B cell (primary cell): ENCODE data around the gene OR2A25.
"Not testable (repeated sequence)": the region's sequence is repeated elsewhere in the genome, so short reads cannot be mapped to it uniquely, and the experiment has no call there.

Experiments
- EZH2 ChIP-seq: IDR thresholded peaks from 2 replicates; pipeline ENCODE4 v1.6.1; 2012; ENCODE audit warnings: borderline replicate concordance, low read depth, mild to moderate bottlenecking, moderate library complexity, low read length; ENCODE audit not compliant: insufficient read depth, poor library complexity, severe bottlenecking
- TF ChIP-seq, protein P1 (sequence below): fragments of 200-600 bp; IDR thresholded peaks from one replicate; pipeline ENCODE4 v1.8.0; 2022; ENCODE audit warnings: antibody characterized with exemption, mild to moderate bottlenecking

DNA sequence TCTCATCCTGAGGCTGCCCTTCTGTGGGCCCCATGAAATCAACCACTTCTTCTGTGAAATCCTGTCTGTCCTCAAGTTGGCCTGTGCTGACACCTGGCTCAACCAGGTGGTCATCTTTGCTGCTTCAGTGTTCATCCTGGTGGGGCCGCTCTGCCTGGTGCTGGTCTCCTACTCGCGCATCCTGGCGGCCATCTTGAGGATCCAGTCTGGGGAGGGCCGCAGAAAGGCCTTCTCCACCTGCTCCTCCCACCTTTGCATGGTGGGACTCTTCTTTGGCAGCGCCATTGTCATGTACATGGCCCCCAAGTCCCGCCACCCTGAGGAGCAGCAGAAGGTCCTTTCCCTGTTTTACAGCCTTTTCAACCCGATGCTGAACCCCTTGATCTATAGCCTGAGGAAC, 18.7 kb upstream of the OR2A25 start:
- TF ChIP-seq, protein P1, sequence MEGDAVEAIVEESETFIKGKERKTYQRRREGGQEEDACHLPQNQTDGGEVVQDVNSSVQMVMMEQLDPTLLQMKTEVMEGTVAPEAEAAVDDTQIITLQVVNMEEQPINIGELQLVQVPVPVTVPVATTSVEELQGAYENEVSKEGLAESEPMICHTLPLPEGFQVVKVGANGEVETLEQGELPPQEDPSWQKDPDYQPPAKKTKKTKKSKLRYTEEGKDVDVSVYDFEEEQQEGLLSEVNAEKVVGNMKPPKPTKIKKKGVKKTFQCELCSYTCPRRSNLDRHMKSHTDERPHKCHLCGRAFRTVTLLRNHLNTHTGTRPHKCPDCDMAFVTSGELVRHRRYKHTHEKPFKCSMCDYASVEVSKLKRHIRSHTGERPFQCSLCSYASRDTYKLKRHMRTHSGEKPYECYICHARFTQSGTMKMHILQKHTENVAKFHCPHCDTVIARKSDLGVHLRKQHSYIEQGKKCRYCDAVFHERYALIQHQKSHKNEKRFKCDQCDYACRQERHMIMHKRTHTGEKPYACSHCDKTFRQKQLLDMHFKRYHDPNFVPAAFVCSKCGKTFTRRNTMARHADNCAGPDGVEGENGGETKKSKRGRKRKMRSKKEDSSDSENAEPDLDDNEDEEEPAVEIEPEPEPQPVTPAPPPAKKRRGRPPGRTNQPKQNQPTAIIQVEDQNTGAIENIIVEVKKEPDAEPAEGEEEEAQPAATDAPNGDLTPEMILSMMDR, result not testable (repeated sequence)
- TF ChIP-seq EZH2, result not testable (repeated sequence)
